GM23338 (cell line): ENCODE results near the gene ARHGEF40. TPM values are rescaled to one million over a fixed set of nuclear protein-coding genes. Genes with fewer than 3 reads are reported as not detected.

Experiments used
- ATAC-seq: fragments of 200-7000 bp; cut with Tn5 transposase; 3 replicates; pipeline ENCODE4 v1.9.1; 2020
- DNase-seq: peaks from one replicate; pipeline ENCODE4 v3.0.0-alpha.2; 2015; ENCODE audit warnings: low spot score
- H2AFZ ChIP-seq: fragments of 200-600 bp; sonication (generic); 2 replicates; pipeline ENCODE4 v1.8.0; 2016; ENCODE audit warnings: antibody characterized with exemption, mild to moderate bottlenecking, moderate library complexity
- H3F3A ChIP-seq: fragments of 200-600 bp; sonication (generic); replicated peaks from 2 replicates; pipeline ENCODE4 v1.8.0; 2017; ENCODE audit warnings: antibody characterized with exemption, mixed run types, low read depth
- H3K27ac ChIP-seq: fragments of 200-600 bp; sonication (generic); 2 replicates; pipeline ENCODE4 v1.6.1; 2016; ENCODE audit warnings: low read depth
- H3K27me3 ChIP-seq: fragments of 200-600 bp; sonication (generic); 2 replicates; pipeline ENCODE4 v1.8.0; 2016; ENCODE audit warnings: mild to moderate bottlenecking, mixed run types, moderate library complexity; ENCODE audit not compliant: insufficient read depth
- H3K36me3 ChIP-seq: fragments of 200-600 bp; sonication (generic); 2 replicates; pipeline ENCODE4 v1.8.0; 2016; ENCODE audit warnings: mild to moderate bottlenecking; ENCODE audit not compliant: insufficient read depth
- H3K4me1 ChIP-seq: fragments of 200-600 bp; sonication (generic); 2 replicates; pipeline ENCODE4 v1.8.0; 2016; ENCODE audit warnings: mild to moderate bottlenecking, moderate library complexity; ENCODE audit not compliant: insufficient read depth
- H3K4me2 ChIP-seq: fragments of 200-600 bp; sonication (generic); 2 replicates; pipeline ENCODE4 v1.7.1; 2017; ENCODE audit warnings: mixed run types
- H3K4me3 ChIP-seq: fragments of 200-600 bp; sonication (generic); 2 replicates; pipeline ENCODE4 v1.6.1; 2016; ENCODE audit warnings: mixed run types
- H3K79me2 ChIP-seq: fragments of 200-600 bp; sonication (generic); replicated peaks from 2 replicates; pipeline ENCODE4 v1.8.0; 2017; ENCODE audit warnings: mild to moderate bottlenecking; ENCODE audit not compliant: insufficient read depth
- H3K9me2 ChIP-seq: fragments of 200-600 bp; sonication (generic); 2 replicates; pipeline ENCODE4 v1.8.0; 2017; ENCODE audit not compliant: insufficient read depth
- H4K20me1 ChIP-seq: fragments of 200-600 bp; sonication (generic); replicated peaks from 2 replicates; pipeline ENCODE4 v1.8.0; 2017; ENCODE audit warnings: mild to moderate bottlenecking; ENCODE audit not compliant: insufficient read depth
- H3K27ac Mint-ChIP-seq: 2 replicates; pipeline ENCODE4 v1.8.0; 2020; ENCODE audit warnings: inconsistent platforms, mild to moderate bottlenecking, moderate library complexity, mixed read lengths
- H3K27me3 Mint-ChIP-seq: 3 replicates; pipeline ENCODE4 v1.8.0; 2022; ENCODE audit warnings: low read depth, mild to moderate bottlenecking, moderate library complexity, mixed read lengths, inconsistent platforms; ENCODE audit not compliant: insufficient read depth, poor library complexity
- H3K36me3 Mint-ChIP-seq: 3 replicates; pipeline ENCODE4 v1.8.0; 2021; ENCODE audit warnings: low read depth, mild to moderate bottlenecking, inconsistent platforms, moderate library complexity, mixed read lengths
- H3K4me1 Mint-ChIP-seq: 3 replicates; pipeline ENCODE4 v1.8.0; 2020; ENCODE audit warnings: mild to moderate bottlenecking, inconsistent platforms, mixed read lengths
- H3K4me3 Mint-ChIP-seq: 3 replicates; pipeline ENCODE4 v1.8.0; 2021; ENCODE audit warnings: moderate library complexity, mild to moderate bottlenecking, inconsistent platforms, mixed read lengths
- H3K9me3 Mint-ChIP-seq: 3 replicates; pipeline ENCODE4 v1.8.0; 2020; ENCODE audit warnings: moderate library complexity, mild to moderate bottlenecking, inconsistent platforms, mixed read lengths
- CREB1 ChIP-seq: fragments of 250-450 bp; sonication (Bioruptor Pico); IDR thresholded peaks from 2 replicates; pipeline ENCODE4 v1.5.0; 2020; ENCODE audit warnings: low read depth, mild to moderate bottlenecking, moderate library complexity
- CTCF ChIP-seq, 2 experiments: fragments of 200-600 bp in 1 of 2; sonication (generic) in 1 of 2; conservative IDR thresholded peaks; 2 replicates each; pipeline versions ENCODE4 v1.5.1 to v1.6.1; 2016 to 2017; ENCODE audit warnings: antibody characterized with exemption in 2 of 2, low read depth in 2 of 2, mild to moderate bottlenecking in 2 of 2, moderate library complexity in 1 of 2
- ETS1 ChIP-seq: IDR thresholded peaks from 2 replicates; pipeline ENCODE4 v1.6.1; 2016; ENCODE audit warnings: antibody characterized with exemption
- EZH2 ChIP-seq: fragments of 200-600 bp; sonication (generic); IDR thresholded peaks from one replicate; pipeline ENCODE4 v1.8.0; 2017; ENCODE audit warnings: antibody characterized with exemption, mild to moderate bottlenecking, low read depth; ENCODE audit not compliant: unreplicated experiment
- EZH2phosphoT487 ChIP-seq: fragments of 200-600 bp; sonication (generic); IDR thresholded peaks from one replicate; pipeline ENCODE4 v1.8.1; 2018; ENCODE audit warnings: antibody characterized with exemption; ENCODE audit not compliant: unreplicated experiment
- JUNB ChIP-seq: IDR thresholded peaks from one replicate; pipeline ENCODE4 v1.6.1; 2016; ENCODE audit warnings: antibody characterized with exemption; ENCODE audit not compliant: unreplicated experiment
- NANOG ChIP-seq: IDR thresholded peaks from 2 replicates; pipeline ENCODE4 v1.6.1; 2016; ENCODE audit warnings: antibody characterized with exemption, borderline replicate concordance
- POLR2AphosphoS5 ChIP-seq: IDR thresholded peaks from 2 replicates; pipeline ENCODE4 v1.6.1; 2016; ENCODE audit warnings: antibody characterized with exemption, low read depth
- REST ChIP-seq: IDR thresholded peaks from one replicate; pipeline ENCODE4 v1.6.1; 2018; ENCODE audit warnings: antibody characterized with exemption; ENCODE audit not compliant: unreplicated experiment
- STAT1 ChIP-seq: IDR thresholded peaks from one replicate; pipeline ENCODE4 v1.6.1; 2016; ENCODE audit warnings: antibody characterized with exemption; ENCODE audit not compliant: unreplicated experiment
- ZNF114 ChIP-seq: fragments of 250-450 bp; sonication (Bioruptor Pico); IDR thresholded peaks from 2 replicates; pipeline ENCODE4 v1.5.0; 2020; ENCODE audit warnings: mild to moderate bottlenecking, moderate library complexity
- ZNF331 ChIP-seq: fragments of 250-450 bp; sonication (Bioruptor Pico); IDR thresholded peaks from 2 replicates; pipeline ENCODE4 v1.5.0; 2020; ENCODE audit warnings: low read depth, mild to moderate bottlenecking, moderate library complexity
- ZNF462 ChIP-seq: fragments of 250-450 bp; sonication (Bioruptor Pico); IDR thresholded peaks from 2 replicates; pipeline ENCODE4 v1.5.0; 2020; ENCODE audit warnings: mild to moderate bottlenecking, moderate library complexity
- polyA plus RNA-seq: library from polyadenylated mRNA; unstranded; fragments of >200 nt; fragmentation: Nextera tagmentation; extraction: Ambion mirVana; gene quantifications from 2 replicates; pipeline ENCODE4 v1.2.1, GENCODE V29; 2016
- total RNA-seq: library from RNA; depleted of rRNA; stranded (reverse); fragments of >200 nt; shearing (Covaris generic); gene quantifications from 2 replicates; pipeline ENCODE4 v1.2.3, GENCODE V29; 2014

ARHGEF40 gene
- total and polyA plus RNA-seq, 2 experiments from 2014 or later = 17.7 to 44.6 TPM

GRCh38 chr14:21113369-21113768 is 43.3 kb downstream of the ARHGEF40 start:
- no peak overlapping the region for H3K4me3 ChIP-seq
- no peak overlapping the region for H3K27ac Mint-ChIP-seq

More at GRCh38 chr14:21113369-21113768, 43.3 kb downstream of the ARHGEF40 start:
- no peaks in the 10 kb centered on the region for H3K36me3 ChIP-seq
- H3K9me2 ChIP-seq = 0 out of 2 replicates have a peak, but pooled peaks cover 3% of the 10 kb centered on the region
- no peaks in the 10 kb centered on the region for H3K79me2 ChIP-seq
- no peaks in the 10 kb centered on the region; the same call in 1 of the 2 replicates for H3K4me1 ChIP-seq
- no peaks in the 10 kb centered on the region for H4K20me1 ChIP-seq
- no peak overlapping the region for H3K27ac ChIP-seq
- Mint-ChIP-seq H3K27me3 (peaks cover 2% of the 10 kb centered on the region), H3K4me1 (peaks cover 18% of the 10 kb centered on the region), H3K36me3 (no peaks in the 10 kb centered on the region), H3K4me3 (no peak overlapping the region), H3K9me3 (no peaks in the 10 kb centered on the region)
- H3K4me2 ChIP-seq = no peak overlapping the region
- H3K27me3 ChIP-seq = no peaks in the 10 kb centered on the region
- no peaks in the 10 kb centered on the region for H3F3A ChIP-seq
- no peak overlapping the region for H2AFZ ChIP-seq
- no peak for ATAC-seq
- no peak for TF ChIP-seq ZNF114 (CRISPR knock-in tag)
- TF ChIP-seq REST = no peak
- no peak for TF ChIP-seq CTCF (conservative IDR thresholded peaks at IDR 0.05; ENCODE audit: low read depth in 2 of 2)
- TF ChIP-seq NANOG = no peak
- no peak for TF ChIP-seq EZH2
- TF ChIP-seq STAT1 = no peak
- TF ChIP-seq ETS1 = no peak
- TF ChIP-seq ZNF462 (CRISPR knock-in tag) = no peak
- TF ChIP-seq JUNB = no peak
- TF ChIP-seq EZH2phosphoT487 = no peak
- TF ChIP-seq CREB1 (CRISPR knock-in tag) = no peak
- no peak for TF ChIP-seq POLR2AphosphoS5
- TF ChIP-seq ZNF331 (CRISPR knock-in tag) = no peak
- DNase-seq = no peak
